Measurements from ENCODE around the gene TRIM17.

The TRIM17 gene

DNA sequence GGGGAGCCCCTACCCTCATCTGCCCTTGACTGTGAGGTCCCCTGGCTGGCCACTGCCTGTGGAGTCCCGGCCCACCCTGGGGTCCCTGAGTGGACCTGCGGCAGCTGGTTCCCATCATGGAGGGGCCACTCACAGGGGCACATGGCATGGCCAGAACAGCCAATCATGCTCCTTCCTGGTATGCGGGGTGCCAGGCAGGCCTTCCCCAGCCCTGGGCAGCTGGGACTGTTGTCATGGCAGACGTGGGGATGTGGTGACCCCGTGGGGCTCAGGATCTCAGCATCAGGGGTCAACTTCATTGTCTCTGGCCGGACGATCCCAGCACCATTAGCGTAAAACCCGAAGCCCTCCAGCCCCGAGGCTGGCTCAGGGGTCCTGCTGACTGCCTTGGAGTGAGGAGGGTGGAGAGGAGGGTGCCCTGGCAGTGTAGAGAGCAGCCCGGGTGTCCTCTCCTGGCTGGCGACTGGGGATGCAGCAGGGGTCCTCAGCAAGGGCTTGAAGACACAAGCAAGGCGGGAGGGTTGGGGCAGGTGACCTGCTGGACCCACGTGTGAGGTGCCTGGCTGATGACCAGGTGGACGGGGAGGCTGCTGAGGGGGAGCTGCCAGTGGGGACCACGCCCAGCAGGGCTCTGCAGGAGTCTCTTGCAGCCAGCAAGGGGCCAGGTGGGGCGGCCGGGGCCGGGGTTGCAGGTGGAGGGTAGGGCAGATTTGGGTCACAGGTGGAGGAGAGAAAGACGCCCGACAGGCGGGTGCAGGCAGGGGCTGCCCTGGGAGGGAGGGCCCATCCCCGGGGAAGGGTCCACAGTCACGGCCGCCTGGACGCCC lies 55.1 kb downstream of the TRIM17 start:
- H3K27ac ChIP-seq: no peak overlapping the region
- TF ChIP-seq, protein P1, sequence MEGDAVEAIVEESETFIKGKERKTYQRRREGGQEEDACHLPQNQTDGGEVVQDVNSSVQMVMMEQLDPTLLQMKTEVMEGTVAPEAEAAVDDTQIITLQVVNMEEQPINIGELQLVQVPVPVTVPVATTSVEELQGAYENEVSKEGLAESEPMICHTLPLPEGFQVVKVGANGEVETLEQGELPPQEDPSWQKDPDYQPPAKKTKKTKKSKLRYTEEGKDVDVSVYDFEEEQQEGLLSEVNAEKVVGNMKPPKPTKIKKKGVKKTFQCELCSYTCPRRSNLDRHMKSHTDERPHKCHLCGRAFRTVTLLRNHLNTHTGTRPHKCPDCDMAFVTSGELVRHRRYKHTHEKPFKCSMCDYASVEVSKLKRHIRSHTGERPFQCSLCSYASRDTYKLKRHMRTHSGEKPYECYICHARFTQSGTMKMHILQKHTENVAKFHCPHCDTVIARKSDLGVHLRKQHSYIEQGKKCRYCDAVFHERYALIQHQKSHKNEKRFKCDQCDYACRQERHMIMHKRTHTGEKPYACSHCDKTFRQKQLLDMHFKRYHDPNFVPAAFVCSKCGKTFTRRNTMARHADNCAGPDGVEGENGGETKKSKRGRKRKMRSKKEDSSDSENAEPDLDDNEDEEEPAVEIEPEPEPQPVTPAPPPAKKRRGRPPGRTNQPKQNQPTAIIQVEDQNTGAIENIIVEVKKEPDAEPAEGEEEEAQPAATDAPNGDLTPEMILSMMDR (conservative IDR thresholded peaks at IDR 0.05): no peak

DNA sequence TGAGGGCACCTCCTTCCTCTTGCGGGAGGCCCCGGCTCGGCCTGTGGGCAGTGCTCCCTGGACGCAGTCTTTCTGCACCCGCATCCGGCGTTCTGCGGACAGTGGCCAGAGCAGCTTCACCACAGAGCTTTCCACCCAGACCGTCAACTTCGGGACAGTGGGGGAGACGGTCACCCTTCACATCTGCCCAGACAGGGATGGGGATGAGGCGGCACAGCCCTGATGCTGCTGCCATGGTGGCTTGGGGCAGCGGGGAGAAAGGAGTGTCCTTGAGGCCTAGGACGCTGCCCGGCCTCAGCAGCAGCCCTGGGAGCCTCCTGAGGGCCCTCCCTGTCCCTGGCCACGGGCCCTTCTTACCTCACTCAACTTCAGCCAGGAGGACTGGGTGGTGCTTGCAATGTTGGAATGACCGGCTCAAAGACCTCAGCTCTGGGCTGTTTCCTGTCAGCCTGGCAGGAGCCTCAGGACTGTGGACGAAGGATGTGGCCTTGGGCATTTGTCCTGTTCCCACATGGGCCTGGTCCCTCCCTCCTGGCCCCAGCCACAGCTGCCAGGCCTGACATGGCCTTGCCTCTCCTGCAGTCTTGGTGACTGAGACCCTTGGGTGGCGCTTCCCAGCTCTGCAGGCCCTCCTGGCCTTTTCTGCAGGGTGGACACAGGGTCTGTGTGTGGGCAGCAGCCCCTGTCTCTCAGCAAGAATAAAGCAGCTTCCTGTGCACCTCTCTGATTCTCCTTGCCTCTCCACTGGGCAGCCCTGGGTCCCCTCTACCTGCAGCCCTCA lies 55.9 kb downstream of the TRIM17 start:
- no peak overlapping the region for H3K27ac ChIP-seq

GRCh38 chr1:228359613-228360532 lies 56.8 kb downstream of the TRIM17 start:
- TF ChIP-seq, protein P1 (conservative IDR thresholded peaks at IDR 0.05): no peak
- no peak overlapping the region for H3K27ac ChIP-seq

More for the DNA sequence above, 55.9 kb downstream of the TRIM17 start:
- TF ChIP-seq, protein P1 (conservative IDR thresholded peaks at IDR 0.05): no peak

DNA sequence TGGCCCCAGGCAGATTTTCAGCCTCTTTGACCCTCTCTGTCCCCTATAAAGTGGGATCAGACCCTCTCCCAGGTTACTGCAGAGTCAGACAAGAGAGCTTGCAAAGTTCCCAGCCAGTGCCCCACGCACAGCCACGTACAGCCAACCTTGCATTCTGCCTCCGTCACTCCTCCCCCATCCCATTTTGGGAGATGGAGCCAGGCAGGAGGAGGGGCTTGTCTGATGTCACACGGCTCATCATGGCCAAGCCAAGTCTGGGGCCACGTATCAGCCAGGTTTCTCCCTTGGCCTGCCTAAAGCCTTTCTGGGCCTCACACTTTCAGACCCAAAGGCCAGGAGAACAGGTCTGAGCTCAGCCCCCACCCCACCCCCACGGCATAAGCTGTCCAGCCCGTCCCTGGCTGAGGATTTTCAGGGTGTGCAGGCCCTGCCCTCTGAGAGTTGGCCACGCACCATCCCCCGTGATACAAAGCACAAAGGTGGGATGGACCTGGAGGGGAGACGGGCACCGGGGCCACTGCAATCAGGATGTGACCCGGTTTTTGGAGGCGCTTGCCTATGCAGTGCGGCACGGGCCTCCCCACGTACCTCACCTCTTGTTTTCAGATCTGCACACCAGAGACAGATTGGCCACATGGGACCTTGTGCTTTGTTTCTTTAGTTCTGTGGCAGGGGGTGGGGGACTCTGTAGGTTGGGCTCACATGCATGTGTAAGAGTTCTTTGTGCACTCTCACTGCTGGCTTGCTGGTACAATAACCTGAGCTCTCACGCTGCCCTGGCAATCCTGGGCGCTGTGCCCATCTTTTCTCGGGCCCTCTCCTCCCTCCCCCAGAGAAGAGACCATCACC lies 57.7 kb downstream of the TRIM17 start:
- H3K27ac ChIP-seq: no peak overlapping the region
- TF ChIP-seq, protein P1 (conservative IDR thresholded peaks at IDR 0.05): no peak

DNA sequence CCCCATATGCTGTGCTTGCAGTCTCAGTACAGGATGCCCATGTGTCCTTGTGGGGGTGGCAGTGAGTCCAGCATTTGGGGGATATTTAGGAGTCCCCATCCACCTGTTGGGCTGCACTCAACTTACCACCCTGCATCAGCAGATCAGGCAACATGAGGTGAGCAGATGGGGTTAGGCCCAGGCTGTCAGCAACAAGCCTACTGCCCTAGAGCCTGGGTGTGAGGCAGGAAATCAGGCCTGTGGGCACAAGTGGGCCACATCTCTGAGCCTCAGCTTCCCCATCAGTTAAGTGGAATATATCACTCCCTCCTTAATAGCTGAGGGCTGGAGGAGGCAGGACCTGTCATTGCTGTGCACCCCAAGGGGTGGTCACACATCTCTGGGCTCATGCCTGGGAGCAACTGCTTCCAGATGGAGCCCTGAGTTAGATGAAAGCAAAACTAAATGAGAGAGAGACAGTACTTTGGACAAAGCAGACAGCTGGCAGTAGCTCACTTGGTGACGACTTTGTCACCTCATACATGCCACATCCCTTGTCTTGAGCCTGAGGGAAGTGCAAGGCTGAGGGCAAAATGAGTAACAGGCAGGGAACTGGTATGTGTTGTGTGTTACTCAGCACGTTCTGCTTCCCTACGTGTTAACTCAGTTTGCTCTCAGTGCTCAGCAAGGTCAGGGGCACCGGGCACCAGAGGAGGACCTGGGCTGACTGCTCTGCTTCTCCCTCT lies 58.5 kb downstream of the TRIM17 start:
- no peak overlapping the region for H3K27ac ChIP-seq
- TF ChIP-seq, protein P1 (conservative IDR thresholded peaks at IDR 0.05): no peak
